OCI-LY7 (cell line): ENCODE data around the gene DIPK1B. TPM values are rescaled to one million over a fixed set of nuclear protein-coding genes. Genes with fewer than 3 reads are reported as not detected.
"Not testable (repeated sequence)": the region's sequence is repeated elsewhere in the genome, so short reads cannot be mapped to it uniquely, and the experiment has no call there.

Source experiments
- BruUV-seq: library from RNA; stranded (reverse); fragments of 400-500 nt; replicated peaks from 2 replicates; lab custom pipeline; 2021; lab: Mats Ljungman, UMichigan
- CTCF ChIA-PET: fragments of 300-600 bp; sonication (Branson Sonifier 250); formaldehyde crosslinking; loops from one replicate; lab custom pipeline; 2022; ENCODE audit warnings: antibody characterized with exemption; ENCODE audit not compliant: unreplicated experiment; lab: Charles Lee
- POLR2A ChIA-PET: fragments of 300-600 bp; sonication (Branson Sonifier 250); formaldehyde crosslinking; loops from one replicate; lab custom pipeline; 2022; ENCODE audit warnings: antibody characterized with exemption; lab: Charles Lee
- DNase-seq: peaks from one replicate; pipeline ENCODE4 v3.0.0-alpha.2; 2015; ENCODE audit warnings: low spot score
- H2AFZ ChIP-seq: fragments of 200-600 bp; sonication (generic), shearing (Covaris generic); 2 replicates; pipeline ENCODE4 v1.6.1; 2014; ENCODE audit warnings: mild to moderate bottlenecking, antibody characterized with exemption, low read length, moderate library complexity
- H3K27ac ChIP-seq: fragments of 200-600 bp; sonication (generic); 2 replicates; pipeline ENCODE4 v1.5.1; 2014; ENCODE audit warnings: mixed run types, low read depth, mild to moderate bottlenecking, moderate library complexity, low read length, inconsistent platforms; ENCODE audit not compliant: poor library complexity, severe bottlenecking
- H3K36me3 ChIP-seq: fragments of 200-600 bp; sonication (generic); 2 replicates; pipeline ENCODE4 v1.6.1; 2014; ENCODE audit warnings: mild to moderate bottlenecking, antibody characterized with exemption, low read length, moderate library complexity, mixed read lengths; ENCODE audit not compliant: insufficient read depth
- H3K4me1 ChIP-seq: fragments of 200-600 bp; sonication (generic); 2 replicates; pipeline ENCODE4 v1.5.1; 2014; ENCODE audit warnings: mild to moderate bottlenecking, low read length; ENCODE audit not compliant: insufficient read depth, poor library complexity, severe bottlenecking
- H3K4me2 ChIP-seq: fragments of 200-600 bp; sonication (generic); 2 replicates; pipeline ENCODE4 v1.6.1; 2014; ENCODE audit warnings: mild to moderate bottlenecking, low read length
- H3K4me3 ChIP-seq: fragments of 200-600 bp; sonication (generic); 2 replicates; pipeline ENCODE4 v1.5.1; 2014; ENCODE audit warnings: mild to moderate bottlenecking, low read depth, low read length; ENCODE audit not compliant: poor library complexity, severe bottlenecking
- H3K79me2 ChIP-seq: fragments of 200-600 bp; sonication (generic); 2 replicates; pipeline ENCODE4 v1.6.1; 2016; ENCODE audit warnings: low read depth, mild to moderate bottlenecking, low read length, moderate library complexity, mixed read lengths; ENCODE audit not compliant: insufficient read depth
- H3K9me2 ChIP-seq: fragments of 200-600 bp; sonication (generic); 2 replicates; pipeline ENCODE4 v1.6.1; 2016; ENCODE audit warnings: mild to moderate bottlenecking, low read length, mixed read lengths; ENCODE audit not compliant: insufficient read depth
- H3K9me3 ChIP-seq: fragments of 200-600 bp; sonication (generic); 2 replicates; pipeline ENCODE4 v1.6.1; 2014; ENCODE audit warnings: mild to moderate bottlenecking, mixed run types, low read length, mixed read lengths
- H4K20me1 ChIP-seq: fragments of 200-600 bp; sonication (generic); 2 replicates; pipeline ENCODE4 v1.6.1; 2014; ENCODE audit warnings: mild to moderate bottlenecking, antibody characterized with exemption, low read length, moderate library complexity, mixed read lengths; ENCODE audit not compliant: insufficient read depth
- CTCF ChIP-seq: fragments of 200-600 bp; sonication (generic); conservative IDR thresholded peaks from 2 replicates; pipeline ENCODE4 v1.5.1; 2014; ENCODE audit warnings: mild to moderate bottlenecking, antibody characterized with exemption, low read length, moderate library complexity, mixed read lengths
- EZH2phosphoT487 ChIP-seq: fragments of 200-600 bp; sonication (generic); IDR thresholded peaks from 2 replicates; pipeline ENCODE4 v1.6.1; 2018; ENCODE audit warnings: low read depth, borderline replicate concordance, mild to moderate bottlenecking, mixed run types, antibody characterized with exemption, low read length, moderate library complexity, mixed read lengths
- intact Hi-C: fragments of 100-400 bp; cut with micrococcal nuclease; formaldehyde crosslinking; loops from one replicate; pipeline ENCODE4 v1.10.0; 2022; ENCODE audit not compliant: unreplicated experiment
- total RNA-seq, 2 experiments: library from RNA; depleted of rRNA in 1 of 2; stranded (reverse); fragments of >200 nt in 1 of 2; shearing (Covaris generic) in 1 of 2; gene quantifications; 2 replicates each; pipeline ENCODE4 v1.2.3, GENCODE V29; 2014 to 2022

Gene DIPK1B
- total RNA-seq, 2 experiments from 2014 or later: 0.30 to 13.3 TPM

DNA sequence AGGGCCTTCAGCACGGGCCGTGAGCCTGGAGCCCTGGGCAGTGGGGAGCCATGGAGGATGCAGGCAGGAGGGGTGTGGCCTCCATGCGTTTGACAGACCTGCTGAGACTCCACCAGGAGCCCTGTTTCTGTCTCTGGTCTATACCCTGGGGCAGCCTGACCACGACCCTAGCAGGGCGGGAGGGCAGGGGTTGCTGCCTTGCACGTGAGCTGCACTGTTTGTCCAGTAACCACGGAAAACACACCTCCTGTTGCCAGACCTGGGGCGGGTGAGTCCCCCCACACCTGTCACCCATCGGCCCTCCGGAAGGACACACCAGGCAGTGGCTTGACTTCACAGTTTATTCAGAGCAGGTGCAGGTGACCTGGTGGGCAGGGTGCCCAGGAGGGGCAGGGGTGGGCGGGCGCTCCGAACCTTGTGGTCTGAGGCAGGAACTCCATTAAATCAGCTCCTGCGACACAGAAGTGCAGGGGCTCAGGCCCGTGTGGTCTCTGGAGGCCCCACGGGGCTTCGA lies 41.7 kb downstream of the DIPK1B start:
- BruUV-seq: no TSS peak
- no peaks in the 10 kb centered on the region for H3K79me2 ChIP-seq
- POLR2A ChIA-PET: no interaction called here
- TF ChIP-seq EZH2phosphoT487 (no peak), CTCF (no peak)
- no peaks in the 10 kb centered on the region for H4K20me1 ChIP-seq
- H3K36me3 ChIP-seq: no peaks in the 10 kb centered on the region
- H3K4me1 ChIP-seq: peaks cover 6% of the 10 kb centered on the region
- peaks cover 19% of the 10 kb centered on the region for H3K9me3 ChIP-seq
- no peak overlapping the region for H2AFZ ChIP-seq
- H3K27ac ChIP-seq: no peak overlapping the region
- CTCF ChIA-PET: no interaction called here
- H3K4me2 ChIP-seq: no peak overlapping the region
- no peak overlapping the region for H3K4me3 ChIP-seq
- intact Hi-C loops: no loop called here
- no peak for DNase-seq
- no peaks in the 10 kb centered on the region for H3K9me2 ChIP-seq

DNA sequence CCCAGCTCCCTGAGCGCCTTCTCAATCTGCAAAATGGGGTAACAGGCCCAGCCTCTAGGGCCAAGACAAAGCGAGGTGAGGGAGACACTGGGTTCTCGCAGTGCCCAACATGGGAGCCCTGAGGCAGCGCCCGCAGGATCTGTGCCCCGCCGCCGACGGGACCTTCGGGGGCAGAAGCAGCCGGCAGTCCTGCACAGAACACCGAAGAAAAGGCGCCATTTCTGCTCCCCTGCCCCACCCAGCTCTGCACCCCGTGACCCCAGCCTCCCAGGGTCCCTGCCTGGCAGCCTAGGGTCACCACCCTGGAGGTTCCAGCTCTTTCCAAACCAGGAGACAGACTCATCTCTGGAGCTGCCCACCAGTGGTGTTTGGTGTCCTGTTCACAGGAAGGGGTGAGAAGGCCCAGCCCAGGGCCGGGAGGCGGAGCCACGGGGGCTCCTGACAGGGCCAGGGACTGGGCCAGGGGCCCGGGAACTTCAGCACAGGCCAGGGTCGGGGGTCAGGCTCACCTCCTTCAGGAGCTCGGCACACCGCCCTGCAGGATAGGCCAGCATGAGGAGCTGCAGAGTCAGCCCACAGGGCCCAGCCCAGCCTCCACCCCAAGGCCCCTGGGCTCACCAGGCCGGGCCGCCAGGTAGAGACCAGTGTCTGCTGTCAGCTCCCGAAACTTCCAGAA lies 42.4 kb downstream of the DIPK1B start:
- Histone ChIP-seq H3K27ac (no peak overlapping the region), H3K36me3 (no peaks in the 10 kb centered on the region), H3K4me1 (peaks cover under 1% of the 10 kb centered on the region), H3K4me3 (no peak overlapping the region), H4K20me1 (no peaks in the 10 kb centered on the region), H3K9me3 (peaks cover 19% of the 10 kb centered on the region), H3K4me2 (no peak overlapping the region), H3K9me2 (no peaks in the 10 kb centered on the region), H3K79me2 (no peaks in the 10 kb centered on the region), H2AFZ (no peak overlapping the region)
- POLR2A ChIA-PET: no interaction called here
- intact Hi-C loops: no loop called here
- CTCF ChIA-PET: no interaction called here
- TF ChIP-seq EZH2phosphoT487 (no peak), CTCF (no peak)
- no TSS peak for BruUV-seq
- DNase-seq: no peak

GRCh38 chr9:136755302-136756133 lies 43.1 kb downstream of the DIPK1B start:
- H3K27ac ChIP-seq, intact Hi-C loops, DNase-seq: not testable (repeated sequence)

More at GRCh38 chr9:136755302-136756133, 43.1 kb downstream of the DIPK1B start:
- H3K4me3 ChIP-seq, POLR2A ChIA-PET, H3K4me1 ChIP-seq, BruUV-seq, H3K36me3 ChIP-seq, H3K79me2 ChIP-seq, H2AFZ ChIP-seq, H3K4me2 ChIP-seq, H4K20me1 ChIP-seq, CTCF ChIA-PET, H3K9me2 ChIP-seq: not testable (repeated sequence)
- peaks cover 19% of the 10 kb centered on the region for H3K9me3 ChIP-seq
